Thyroid gland (tissue), 4 donors: ENCODE data around the gene RBM19. TPM values are rescaled to one million over a fixed set of nuclear protein-coding genes. Genes with fewer than 3 reads are reported as not detected.

Experiments used
- DNase-seq, 2 donors: peaks; one replicate each; pipeline ENCODE4 v3.0.0-alpha.2; 2019
- H3K27ac ChIP-seq, 3 donors: fragments of 200-600 bp; sonication (generic); 1 replicate in 2 of 3; 2 replicates in 1 of 3; pipeline ENCODE4 v1.5.1; 2016 to 2019; ENCODE audit warnings: mild to moderate bottlenecking in 1 of 3, moderate library complexity in 1 of 3
- H3K27me3 ChIP-seq: fragments of 200-600 bp; sonication (generic); one replicate; pipeline ENCODE4 v1.5.1; 2019
- H3K36me3 ChIP-seq, 2 donors: fragments of 200-600 bp; sonication (generic); one replicate each; pipeline ENCODE4 v1.5.1; 2016 to 2019
- H3K4me1 ChIP-seq, 2 donors: fragments of 200-600 bp; sonication (generic); one replicate each; pipeline ENCODE4 v1.5.1; 2017 to 2019
- H3K4me3 ChIP-seq, 3 donors: fragments of 200-600 bp; sonication (generic); replicated peaks in 1 of 3; 1 replicate in 2 of 3; 2 replicates in 1 of 3; pipeline ENCODE4 v1.5.1; 2016; ENCODE audit warnings: mild to moderate bottlenecking in 1 of 3
- H3K9me3 ChIP-seq: fragments of 200-600 bp; sonication (generic); one replicate; pipeline ENCODE4 v1.5.1; 2017
- CTCF ChIP-seq, 6 experiments: fragments of 200-600 bp in 3 of 6; fragments of 450-650 bp in 3 of 6; sonication (generic) in 3 of 6; IDR thresholded peaks; one replicate each; pipeline ENCODE4 v1.5.1; 2016 to 2019; ENCODE audit warnings: antibody characterized with exemption in 6 of 6, mild to moderate bottlenecking in 2 of 6, inconsistent platforms in 1 of 6, moderate library complexity in 1 of 6
- POLR2A ChIP-seq, 2 donors: fragments of 450-650 bp; IDR thresholded peaks; one replicate each; pipeline ENCODE4 v1.6.1; 2017; ENCODE audit warnings: antibody characterized with exemption in 2 of 2, mild to moderate bottlenecking in 2 of 2, moderate library complexity in 1 of 2
- WGBS, 2 donors: methylation state at CpG; one replicate each; pipeline ENCODE4 v1.1.5; 2017; 5-methylcytosine and 5-hydroxymethylcytosine counted together
- intact Hi-C: fragments of 100-400 bp; cut with DNase I; formaldehyde crosslinking; loops from one replicate; pipeline ENCODE4 v1.15.1; 2023
- total RNA-seq, 4 donors: library from RNA; depleted of rRNA; stranded (reverse); fragments of >200 nt; gene quantifications; one replicate each; pipeline ENCODE4 v1.2.3, GENCODE V29; 2016

The RBM19 gene
- total RNA-seq, 4 donors from 2014 or later, result 27.3 to 40.6 (median 36.1) TPM

GRCh38 chr12:113782873-113783272 is 183.3 kb downstream of the RBM19 start:
- Histone ChIP-seq H3K36me3 (no peaks in the 10 kb centered on the region), H3K4me3 (no peak overlapping the region), H3K9me3 (no peaks in the 10 kb centered on the region), H3K27ac (no peak overlapping the region), H3K27me3 (no peaks in the 10 kb centered on the region), H3K4me1 (no peaks in the 10 kb centered on the region)
- intact Hi-C loops, result no loop called here
- no peak for TF ChIP-seq CTCF (IDR thresholded peaks at IDR 0.05)
- no peak for TF ChIP-seq POLR2A (IDR thresholded peaks at IDR 0.05)
- no peak for DNase-seq
- WGBS, 2 donors, result 26 to 28% methylated on average over 14 of the region's 14 CpGs

- TF ChIP-seq CTCF (IDR thresholded peaks at IDR 0.05) (no peak), POLR2A (IDR thresholded peaks at IDR 0.05) (no peak)
- Histone ChIP-seq H3K4me3 (no peak overlapping the region), H3K9me3 (no peaks in the 10 kb centered on the region), H3K27ac (no peak overlapping the region), H3K4me1 (no peaks in the 10 kb centered on the region), H3K27me3 (no peaks in the 10 kb centered on the region), H3K36me3 (no peaks in the 10 kb centered on the region)
- no peak for DNase-seq
- WGBS, 2 donors, result 70 to 79% methylated on average over 10 of the region's 10 CpGs
- intact Hi-C loops, result no loop called here
Observed at GRCh38 chr12:113781415-113782198, 184.5 kb downstream of the RBM19 start.

GRCh38 chr12:113779774-113780173 is 186.4 kb downstream of the RBM19 start:
- WGBS, 2 donors, result 77 to 79% methylated on average over 2 of the region's 2 CpGs
- Histone ChIP-seq H3K4me1 (no peaks in the 10 kb centered on the region), H3K27ac (no peak overlapping the region), H3K27me3 (no peaks in the 10 kb centered on the region), H3K4me3 (no peak overlapping the region), H3K36me3 (no peaks in the 10 kb centered on the region), H3K9me3 (no peaks in the 10 kb centered on the region)
- intact Hi-C loops, result no loop called here
- no peak for TF ChIP-seq POLR2A (IDR thresholded peaks at IDR 0.05)
- TF ChIP-seq CTCF (IDR thresholded peaks at IDR 0.05), result no peak
- no peak for DNase-seq

- Histone ChIP-seq H3K27me3 (no peaks in the 10 kb centered on the region), H3K36me3 (no peaks in the 10 kb centered on the region), H3K4me3 (no peak overlapping the region), H3K4me1 (no peaks in the 10 kb centered on the region), H3K9me3 (no peaks in the 10 kb centered on the region), H3K27ac (no peak overlapping the region)
- 22 to 32% methylated on average over 11 to 12 of the region's 12 CpGs for WGBS, 2 donors
- intact Hi-C loops, result no loop called here
- DNase-seq, result no peak
- TF ChIP-seq POLR2A (IDR thresholded peaks at IDR 0.05), result no peak
- TF ChIP-seq CTCF (IDR thresholded peaks at IDR 0.05), result no peak
Observed at GRCh38 chr12:113778432-113779132, 187.5 kb downstream of the RBM19 start.

- Histone ChIP-seq H3K36me3 (no peaks in the 10 kb centered on the region), H3K4me1 (no peaks in the 10 kb centered on the region), H3K4me3 (no peak overlapping the region), H3K27ac (no peak overlapping the region), H3K27me3 (no peaks in the 10 kb centered on the region), H3K9me3 (no peaks in the 10 kb centered on the region)
- no peak for DNase-seq
- intact Hi-C loops, result no loop called here
- TF ChIP-seq CTCF (IDR thresholded peaks at IDR 0.05), result no peak
- no peak for TF ChIP-seq POLR2A (IDR thresholded peaks at IDR 0.05)
- WGBS, 2 donors, result 81 to 82% methylated on average over 2 of the region's 2 CpGs
Observed at GRCh38 chr12:113777751-113778150, 188.4 kb downstream of the RBM19 start.
